SK-N-SH (cell line): ENCODE results near the gene CCM2. TPM values are rescaled to one million over a fixed set of nuclear protein-coding genes. Genes with fewer than 3 reads are reported as not detected.

Source experiments
- CTCF ChIA-PET: fragments of 300-600, 350-600 bp; formaldehyde crosslinking; extraction: SDS; loops from one replicate; lab custom pipeline; 2021; lab: Yijun Ruan, JAX
- POLR2A ChIA-PET: fragments of 350-600 bp; sonication (Branson Sonifier 250); formaldehyde crosslinking; extraction: SDS; loops from one replicate; lab custom pipeline; 2020; ENCODE audit warnings: antibody characterized with exemption, inconsistent platforms; lab: Yijun Ruan, JAX
- DNase-seq: peaks from one replicate; pipeline ENCODE4 v3.0.0; 2012
- H2AFZ ChIP-seq: fragments of 200-600 bp; sonication (generic); 2 replicates; pipeline ENCODE4 v1.8.1; 2016; ENCODE audit warnings: antibody characterized with exemption, mild to moderate bottlenecking, low read depth
- H3F3A ChIP-seq: fragments of 200-600 bp; sonication (generic); replicated peaks from 2 replicates; pipeline ENCODE3; 2016; ENCODE audit warnings: antibody characterized with exemption, mild to moderate bottlenecking; ENCODE audit not compliant: insufficient read depth
- H3K27ac ChIP-seq, 2 experiments: fragments of 200-500 bp in 1 of 2; fragments of 200-600 bp in 1 of 2; sonication (Bioruptor generic) in 1 of 2; sonication (generic), shearing (Covaris generic) in 1 of 2; 2 replicates each; pipeline versions ENCODE4 v1.5.1 to v1.6.1; 2014 to 2016; ENCODE audit warnings: low read depth in 2 of 2, inconsistent platforms in 1 of 2, low read length in 1 of 2, mild to moderate bottlenecking in 1 of 2, mixed read lengths in 1 of 2
- H3K27me3 ChIP-seq: fragments of 200-600 bp; sonication (generic), shearing (Covaris generic); 2 replicates; pipeline ENCODE4 v1.6.1; 2016; ENCODE audit warnings: mixed run types; ENCODE audit not compliant: insufficient read depth
- H3K36me3 ChIP-seq, 2 experiments: fragments of 200-500 bp in 1 of 2; fragments of 200-600 bp in 1 of 2; sonication (Bioruptor generic) in 1 of 2; sonication (generic) in 1 of 2; replicated peaks in 1 of 2; 2 replicates each; pipeline versions ENCODE3 to v1.5.1; 2014 to 2016; ENCODE audit warnings: low read length in 1 of 2, mild to moderate bottlenecking in 1 of 2; ENCODE audit not compliant: insufficient read depth in 2 of 2, control insufficient read depth in 1 of 2
- H3K4me1 ChIP-seq, 2 experiments: fragments of 200-500 bp in 1 of 2; fragments of 200-600 bp in 1 of 2; sonication (Bioruptor generic) in 1 of 2; sonication (generic), shearing (Covaris generic) in 1 of 2; 2 replicates each; pipeline versions ENCODE4 v1.5.1 to v1.6.1; 2014 to 2016; ENCODE audit warnings: low read depth in 1 of 2, low read length in 1 of 2, mixed run types in 1 of 2; ENCODE audit not compliant: insufficient read depth in 2 of 2, control insufficient read depth in 1 of 2
- H3K4me2 ChIP-seq: fragments of 200-600 bp; sonication (generic), shearing (Covaris generic); 2 replicates; pipeline ENCODE4 v1.6.1; 2017; ENCODE audit warnings: mixed run types
- H3K4me3 ChIP-seq, 2 experiments: fragments of 200-500 bp in 1 of 2; fragments of 200-600 bp in 1 of 2; sonication (Bioruptor generic) in 1 of 2; sonication (generic), shearing (Covaris generic) in 1 of 2; 2 replicates each; pipeline versions ENCODE4 v1.5.1 to v1.8.1; 2014 to 2016; ENCODE audit warnings: low read depth in 2 of 2, inconsistent platforms in 1 of 2, low read length in 1 of 2, mild to moderate bottlenecking in 1 of 2, mixed read lengths in 1 of 2, moderate library complexity in 1 of 2
- H3K79me2 ChIP-seq: fragments of 200-600 bp; sonication (generic); 2 replicates; pipeline ENCODE4 v1.8.1; 2017; ENCODE audit warnings: mild to moderate bottlenecking; ENCODE audit not compliant: insufficient read depth
- H3K9ac ChIP-seq: fragments of 200-600 bp; sonication (generic); 2 replicates; pipeline ENCODE4 v1.6.1; 2017; ENCODE audit warnings: mixed run types
- H3K9me2 ChIP-seq: fragments of 200-600 bp; sonication (generic); 2 replicates; pipeline ENCODE4 v1.6.1; 2017; ENCODE audit warnings: mixed run types
- H3K9me3 ChIP-seq: fragments of 200-600 bp; sonication (generic); 2 replicates; pipeline ENCODE4 v1.6.1; 2017; ENCODE audit warnings: mixed run types, mild to moderate bottlenecking, moderate library complexity
- H4K20me1 ChIP-seq: fragments of 200-600 bp; sonication (generic); 2 replicates; pipeline ENCODE4 v1.6.1; 2017; ENCODE audit warnings: mild to moderate bottlenecking, mixed run types; ENCODE audit not compliant: insufficient read depth
- CHD2 ChIP-seq: fragments of 150-350 bp; IDR thresholded peaks from 2 replicates; pipeline ENCODE4 v1.6.1; 2018; ENCODE audit warnings: low read length; ENCODE audit not compliant: partially characterized antibody
- ELF1 ChIP-seq: IDR thresholded peaks from 2 replicates; pipeline ENCODE4 v1.4.0; 2012
- EZH2phosphoT487 ChIP-seq: fragments of 200-600 bp; sonication (generic); IDR thresholded peaks from 2 replicates; pipeline ENCODE4 v1.6.1; 2017; ENCODE audit warnings: low read depth, mixed run types, mild to moderate bottlenecking, antibody characterized with exemption, moderate library complexity, borderline replicate concordance
- FOSL2 ChIP-seq: IDR thresholded peaks from 2 replicates; pipeline ENCODE4 v1.4.0; 2012; ENCODE audit warnings: low read depth, mild to moderate bottlenecking, moderate library complexity, borderline replicate concordance
- FOXJ3 ChIP-seq: sonication (generic); formaldehyde crosslinking; IDR thresholded peaks from 2 replicates; pipeline ENCODE4 v1.5.1; 2020; ENCODE audit warnings: mild to moderate bottlenecking, missing genetic modification reagents
- GABPA ChIP-seq: IDR thresholded peaks from 2 replicates; pipeline ENCODE4 v1.4.0; 2012; ENCODE audit warnings: low read depth, mild to moderate bottlenecking
- MEF2A ChIP-seq: IDR thresholded peaks from 2 replicates; pipeline ENCODE4 v1.4.0; 2012; ENCODE audit warnings: low read depth, borderline replicate concordance
- MXI1 ChIP-seq: IDR thresholded peaks from 2 replicates; pipeline ENCODE4 v1.6.1; 2012; ENCODE audit warnings: mild to moderate bottlenecking, low read depth, low read length, improper control_type of control experiment
- RCOR1 ChIP-seq: fragments of 150-350 bp; IDR thresholded peaks from 2 replicates; pipeline ENCODE4 v1.6.1; 2017; ENCODE audit warnings: antibody characterized with exemption, low read length
- RFX5 ChIP-seq: IDR thresholded peaks from 2 replicates; pipeline ENCODE4 v1.6.1; 2012; ENCODE audit warnings: mild to moderate bottlenecking, improper control_type of control experiment, low read length
- TAF1 ChIP-seq: IDR thresholded peaks from 2 replicates; pipeline ENCODE4 v1.6.1; 2012; ENCODE audit warnings: low read depth, mild to moderate bottlenecking, low read length, moderate library complexity, borderline replicate concordance
- TEAD4 ChIP-seq: IDR thresholded peaks from 2 replicates; pipeline ENCODE4 v1.4.0; 2012; ENCODE audit warnings: mild to moderate bottlenecking, borderline replicate concordance; ENCODE audit not compliant: insufficient read depth
- YY1 ChIP-seq: IDR thresholded peaks from 2 replicates; pipeline ENCODE4 v1.4.0; 2012; ENCODE audit warnings: low read depth, mild to moderate bottlenecking
- WGBS: methylation state at CpG from one replicate; pipeline ENCODE4 v1.1.6; 2017; ENCODE audit warnings: low lambda C conversion rate; 5-methylcytosine and 5-hydroxymethylcytosine counted together
- polyA plus RNA-seq, 3 experiments: library from polyadenylated mRNA; depleted of rRNA; stranded (reverse); fragments of >200 nt; gene quantifications; 2 replicates each; pipeline ENCODE4 v1.2.3, GENCODE V29; 2012
- TF ChIP-seq, protein P1 (sequence below): IDR thresholded peaks from 2 replicates; pipeline ENCODE4; 2012
- TF ChIP-seq, protein P2 (sequence below): IDR thresholded peaks from 2 replicates; pipeline ENCODE4 v1.4.0; 2012; ENCODE audit warnings: low read depth
- TF ChIP-seq, protein P3 (sequence below): IDR thresholded peaks from 2 replicates; pipeline ENCODE4 v1.4.0; 2012; ENCODE audit warnings: low read depth, borderline replicate concordance
- TF ChIP-seq, protein P4 (sequence below): fragments of 150-350 bp; IDR thresholded peaks from 2 replicates; pipeline ENCODE4 v1.6.1; 2017; ENCODE audit warnings: antibody characterized with exemption, low read length, low read depth, borderline replicate concordance
- TF ChIP-seq, protein P5 (sequence below): fragments of 200-600 bp; sonication (generic); IDR thresholded peaks from 2 replicates; pipeline ENCODE4 v1.6.1; 2017; ENCODE audit warnings: antibody characterized with exemption, mild to moderate bottlenecking, moderate library complexity
- TF ChIP-seq, protein P6 (sequence below): IDR thresholded peaks from 2 replicates; pipeline ENCODE4 v1.6.1; 2012; ENCODE audit warnings: mild to moderate bottlenecking, low read depth, low read length, moderate library complexity

The CCM2 gene
- polyA plus RNA-seq, 1 of the 3 experiments (the other 2 are of a cell fraction): 83.2 TPM

DNA sequence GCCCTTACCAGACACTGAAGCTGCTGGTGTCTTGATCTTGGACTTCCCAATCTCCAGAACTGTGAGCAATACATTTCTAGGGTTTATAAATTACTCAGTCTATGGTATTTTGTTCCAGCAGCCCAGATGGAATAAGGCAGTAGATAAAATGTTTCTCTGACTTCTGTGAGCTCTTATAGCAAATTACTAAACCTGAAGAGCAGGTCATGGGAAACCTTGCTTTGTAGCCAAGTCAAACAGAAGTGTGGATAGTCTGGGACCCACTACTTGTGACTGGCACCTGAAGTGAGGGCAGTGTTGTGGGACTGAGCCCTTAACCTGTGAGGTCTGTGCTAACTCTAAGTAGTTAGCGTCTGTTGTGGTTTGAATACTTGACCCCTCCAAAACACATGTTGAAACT lies 116.0 kb downstream of the CCM2 start:
- CTCF ChIA-PET: interaction anchor here (0.8 to 14.6 kb wide), 4 partner anchors 12 to 259 kb away, joined by 3 to 149 read pairs (median 4); no protein-coding TSS in a partner anchor
- Histone ChIP-seq H3K79me2 (peaks cover 5% of the 10 kb centered on the region), H3K4me3 (no peak overlapping the region), H3K9ac (no peak overlapping the region)
- WGBS: 29% methylated on average over 1 of the region's 1 CpG
- DNase-seq: no peak
- TF ChIP-seq FOSL2 (no peak), RCOR1 (no peak), MEF2A (no peak), MXI1 (no peak), EZH2phosphoT487 (no peak), ELF1 (no peak), GABPA (no peak), FOXJ3 (no peak), YY1 (no peak), TAF1 (no peak), TEAD4 (no peak), CHD2 (no peak), RFX5 (no peak)
- TF ChIP-seq, protein P1, sequence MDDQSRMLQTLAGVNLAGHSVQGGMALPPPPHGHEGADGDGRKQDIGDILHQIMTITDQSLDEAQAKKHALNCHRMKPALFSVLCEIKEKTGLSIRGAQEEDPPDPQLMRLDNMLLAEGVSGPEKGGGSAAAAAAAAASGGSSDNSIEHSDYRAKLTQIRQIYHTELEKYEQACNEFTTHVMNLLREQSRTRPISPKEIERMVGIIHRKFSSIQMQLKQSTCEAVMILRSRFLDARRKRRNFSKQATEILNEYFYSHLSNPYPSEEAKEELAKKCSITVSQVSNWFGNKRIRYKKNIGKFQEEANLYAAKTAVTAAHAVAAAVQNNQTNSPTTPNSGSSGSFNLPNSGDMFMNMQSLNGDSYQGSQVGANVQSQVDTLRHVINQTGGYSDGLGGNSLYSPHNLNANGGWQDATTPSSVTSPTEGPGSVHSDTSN: no peak
- TF ChIP-seq, protein P2, sequence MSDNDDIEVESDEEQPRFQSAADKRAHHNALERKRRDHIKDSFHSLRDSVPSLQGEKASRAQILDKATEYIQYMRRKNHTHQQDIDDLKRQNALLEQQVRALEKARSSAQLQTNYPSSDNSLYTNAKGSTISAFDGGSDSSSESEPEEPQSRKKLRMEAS: no peak
- TF ChIP-seq, protein P3, sequence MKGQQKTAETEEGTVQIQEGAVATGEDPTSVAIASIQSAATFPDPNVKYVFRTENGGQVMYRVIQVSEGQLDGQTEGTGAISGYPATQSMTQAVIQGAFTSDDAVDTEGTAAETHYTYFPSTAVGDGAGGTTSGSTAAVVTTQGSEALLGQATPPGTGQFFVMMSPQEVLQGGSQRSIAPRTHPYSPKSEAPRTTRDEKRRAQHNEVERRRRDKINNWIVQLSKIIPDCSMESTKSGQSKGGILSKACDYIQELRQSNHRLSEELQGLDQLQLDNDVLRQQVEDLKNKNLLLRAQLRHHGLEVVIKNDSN: no peak
- TF ChIP-seq, protein P4, sequence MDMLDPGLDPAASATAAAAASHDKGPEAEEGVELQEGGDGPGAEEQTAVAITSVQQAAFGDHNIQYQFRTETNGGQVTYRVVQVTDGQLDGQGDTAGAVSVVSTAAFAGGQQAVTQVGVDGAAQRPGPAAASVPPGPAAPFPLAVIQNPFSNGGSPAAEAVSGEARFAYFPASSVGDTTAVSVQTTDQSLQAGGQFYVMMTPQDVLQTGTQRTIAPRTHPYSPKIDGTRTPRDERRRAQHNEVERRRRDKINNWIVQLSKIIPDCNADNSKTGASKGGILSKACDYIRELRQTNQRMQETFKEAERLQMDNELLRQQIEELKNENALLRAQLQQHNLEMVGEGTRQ: no peak
- TF ChIP-seq, protein P5, sequence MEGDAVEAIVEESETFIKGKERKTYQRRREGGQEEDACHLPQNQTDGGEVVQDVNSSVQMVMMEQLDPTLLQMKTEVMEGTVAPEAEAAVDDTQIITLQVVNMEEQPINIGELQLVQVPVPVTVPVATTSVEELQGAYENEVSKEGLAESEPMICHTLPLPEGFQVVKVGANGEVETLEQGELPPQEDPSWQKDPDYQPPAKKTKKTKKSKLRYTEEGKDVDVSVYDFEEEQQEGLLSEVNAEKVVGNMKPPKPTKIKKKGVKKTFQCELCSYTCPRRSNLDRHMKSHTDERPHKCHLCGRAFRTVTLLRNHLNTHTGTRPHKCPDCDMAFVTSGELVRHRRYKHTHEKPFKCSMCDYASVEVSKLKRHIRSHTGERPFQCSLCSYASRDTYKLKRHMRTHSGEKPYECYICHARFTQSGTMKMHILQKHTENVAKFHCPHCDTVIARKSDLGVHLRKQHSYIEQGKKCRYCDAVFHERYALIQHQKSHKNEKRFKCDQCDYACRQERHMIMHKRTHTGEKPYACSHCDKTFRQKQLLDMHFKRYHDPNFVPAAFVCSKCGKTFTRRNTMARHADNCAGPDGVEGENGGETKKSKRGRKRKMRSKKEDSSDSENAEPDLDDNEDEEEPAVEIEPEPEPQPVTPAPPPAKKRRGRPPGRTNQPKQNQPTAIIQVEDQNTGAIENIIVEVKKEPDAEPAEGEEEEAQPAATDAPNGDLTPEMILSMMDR: no peak
- TF ChIP-seq, protein P6, sequence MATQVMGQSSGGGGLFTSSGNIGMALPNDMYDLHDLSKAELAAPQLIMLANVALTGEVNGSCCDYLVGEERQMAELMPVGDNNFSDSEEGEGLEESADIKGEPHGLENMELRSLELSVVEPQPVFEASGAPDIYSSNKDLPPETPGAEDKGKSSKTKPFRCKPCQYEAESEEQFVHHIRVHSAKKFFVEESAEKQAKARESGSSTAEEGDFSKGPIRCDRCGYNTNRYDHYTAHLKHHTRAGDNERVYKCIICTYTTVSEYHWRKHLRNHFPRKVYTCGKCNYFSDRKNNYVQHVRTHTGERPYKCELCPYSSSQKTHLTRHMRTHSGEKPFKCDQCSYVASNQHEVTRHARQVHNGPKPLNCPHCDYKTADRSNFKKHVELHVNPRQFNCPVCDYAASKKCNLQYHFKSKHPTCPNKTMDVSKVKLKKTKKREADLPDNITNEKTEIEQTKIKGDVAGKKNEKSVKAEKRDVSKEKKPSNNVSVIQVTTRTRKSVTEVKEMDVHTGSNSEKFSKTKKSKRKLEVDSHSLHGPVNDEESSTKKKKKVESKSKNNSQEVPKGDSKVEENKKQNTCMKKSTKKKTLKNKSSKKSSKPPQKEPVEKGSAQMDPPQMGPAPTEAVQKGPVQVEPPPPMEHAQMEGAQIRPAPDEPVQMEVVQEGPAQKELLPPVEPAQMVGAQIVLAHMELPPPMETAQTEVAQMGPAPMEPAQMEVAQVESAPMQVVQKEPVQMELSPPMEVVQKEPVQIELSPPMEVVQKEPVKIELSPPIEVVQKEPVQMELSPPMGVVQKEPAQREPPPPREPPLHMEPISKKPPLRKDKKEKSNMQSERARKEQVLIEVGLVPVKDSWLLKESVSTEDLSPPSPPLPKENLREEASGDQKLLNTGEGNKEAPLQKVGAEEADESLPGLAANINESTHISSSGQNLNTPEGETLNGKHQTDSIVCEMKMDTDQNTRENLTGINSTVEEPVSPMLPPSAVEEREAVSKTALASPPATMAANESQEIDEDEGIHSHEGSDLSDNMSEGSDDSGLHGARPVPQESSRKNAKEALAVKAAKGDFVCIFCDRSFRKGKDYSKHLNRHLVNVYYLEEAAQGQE: no peak
- TF ChIP-seq, all 33 proteins: peak for 0
- H2AFZ ChIP-seq: no peak overlapping the region
- POLR2A ChIA-PET: no interaction called here
- H3K36me3 ChIP-seq: no peaks in the 10 kb centered on the region
- H3F3A ChIP-seq: peaks cover 4% of the 10 kb centered on the region
- no peak overlapping the region for H3K27ac ChIP-seq
- no peaks in the 10 kb centered on the region for H3K9me3 ChIP-seq
- H3K9me2 ChIP-seq: no peaks in the 10 kb centered on the region
- no peaks in the 10 kb centered on the region for H4K20me1 ChIP-seq
- peaks cover 18% of the 10 kb centered on the region; the same call in 1 of the 2 replicates for H3K27me3 ChIP-seq
- peaks cover 4 to 5% of the 10 kb centered on the region in 2 experiments; a peak in 2 of 4 replicates for H3K4me1 ChIP-seq
- no peak overlapping the region for H3K4me2 ChIP-seq
